ENCODE data around the gene ARHGAP21. TPM values are rescaled to one million over a fixed set of nuclear protein-coding genes. Genes with fewer than 3 reads are reported as not detected.
"Not testable (repeated sequence)": the region's sequence is repeated elsewhere in the genome, so short reads cannot be mapped to it uniquely, and the experiment has no call there.

The ARHGAP21 gene
- total and polyA plus RNA-seq, 2 experiments from 2014 or later = 24.0 to 88.2 TPM

GRCh38 chr10:24759672-24760071, 36.0 kb upstream of the ARHGAP21 start:
- H3K27me3 ChIP-seq = no peaks in the 10 kb centered on the region
- no peak overlapping the region for H3K4me3 ChIP-seq
- H3K9me3 ChIP-seq (ENCODE audit: low read depth) = no peaks in the 10 kb centered on the region
- no peak overlapping the region for H3K27ac ChIP-seq
- no peaks in the 10 kb centered on the region for H3K4me1 ChIP-seq (ENCODE audit: low read depth)
- no peak for DNase-seq (ENCODE audit: low read depth in 1 of 2, low spot score in 1 of 2)
- no peaks in the 10 kb centered on the region for H3K36me3 ChIP-seq
- no peak for TF ChIP-seq CTCF (IDR thresholded peaks at IDR 0.05; ENCODE audit: low read depth, low read length)

GRCh38 chr10:24758254-24758653, 34.6 kb upstream of the ARHGAP21 start:
- not testable (repeated sequence) for DNase-seq (ENCODE audit: low read depth in 1 of 2, low spot score in 1 of 2); H3K27me3 ChIP-seq; H3K4me3 ChIP-seq; H3K9me3 ChIP-seq (ENCODE audit: low read depth); H3K36me3 ChIP-seq; H3K27ac ChIP-seq; H3K4me1 ChIP-seq (ENCODE audit: low read depth)

GRCh38 chr10:24756283-24756682, 32.6 kb upstream of the ARHGAP21 start:
- no peaks in the 10 kb centered on the region for H3K27me3 ChIP-seq
- H3K4me3 ChIP-seq = no peak overlapping the region
- H3K4me1 ChIP-seq (ENCODE audit: low read depth) = no peaks in the 10 kb centered on the region
- H3K27ac ChIP-seq = no peak overlapping the region
- TF ChIP-seq CTCF (IDR thresholded peaks at IDR 0.05; ENCODE audit: low read depth, low read length) = no peak
- no peak for DNase-seq (ENCODE audit: low read depth in 1 of 2, low spot score in 1 of 2)
- H3K9me3 ChIP-seq (ENCODE audit: low read depth) = no peaks in the 10 kb centered on the region
- H3K36me3 ChIP-seq = no peaks in the 10 kb centered on the region

GRCh38 chr10:24751716-24752115, 28.0 kb upstream of the ARHGAP21 start:
- no peak for TF ChIP-seq CTCF (IDR thresholded peaks at IDR 0.05; ENCODE audit: low read depth, low read length)
- DNase-seq (ENCODE audit: low read depth in 1 of 2, low spot score in 1 of 2) = no peak
- no peaks in the 10 kb centered on the region for H3K4me1 ChIP-seq (ENCODE audit: low read depth)
- no peak overlapping the region for H3K4me3 ChIP-seq
- no peak overlapping the region for H3K27ac ChIP-seq
- H3K36me3 ChIP-seq = no peaks in the 10 kb centered on the region
- H3K27me3 ChIP-seq = no peaks in the 10 kb centered on the region
- no peaks in the 10 kb centered on the region for H3K9me3 ChIP-seq (ENCODE audit: low read depth)

- H3K27me3 ChIP-seq = no peaks in the 10 kb centered on the region
- no peak overlapping the region for H3K4me3 ChIP-seq
- no peaks in the 10 kb centered on the region for H3K9me3 ChIP-seq (ENCODE audit: low read depth)
- DNase-seq (ENCODE audit: low read depth in 1 of 2, low spot score in 1 of 2) = no peak
- no peaks in the 10 kb centered on the region for H3K4me1 ChIP-seq (ENCODE audit: low read depth)
- no peaks in the 10 kb centered on the region for H3K36me3 ChIP-seq
- H3K27ac ChIP-seq = no peak overlapping the region
- TF ChIP-seq CTCF (IDR thresholded peaks at IDR 0.05; ENCODE audit: low read depth, low read length) = no peak
Observed at GRCh38 chr10:24750695-24751094, 27.0 kb upstream of the ARHGAP21 start.

GRCh38 chr10:24748214-24748613, 24.5 kb upstream of the ARHGAP21 start:
- H3K9me3 ChIP-seq (ENCODE audit: low read depth) = no peaks in the 10 kb centered on the region
- H3K36me3 ChIP-seq = no peaks in the 10 kb centered on the region
- H3K4me3 ChIP-seq = no peak overlapping the region
- H3K4me1 ChIP-seq (ENCODE audit: low read depth) = no peaks in the 10 kb centered on the region
- no peak for DNase-seq (ENCODE audit: low read depth in 1 of 2, low spot score in 1 of 2)
- no peak overlapping the region for H3K27ac ChIP-seq
- TF ChIP-seq CTCF (IDR thresholded peaks at IDR 0.05; ENCODE audit: low read depth, low read length) = no peak
- no peaks in the 10 kb centered on the region for H3K27me3 ChIP-seq
